Cardiac muscle cell (in vitro differentiated cells and primary cell): ENCODE data around the gene AIG1. TPM values are rescaled to one million over a fixed set of nuclear protein-coding genes. Genes with fewer than 3 reads are reported as not detected.
A peak's percentile ranks its signal among the peaks of the same experiment; 100 is the strongest.

ENCODE experiments used
- DNase-seq, 2 donors: peaks; one replicate each; pipeline versions ENCODE4 v3.0.0 to v3.0.0-alpha.2; 2010 to 2017; ENCODE audit warnings: low read depth in 1 of 2, low spot score in 1 of 2
- H3K27ac ChIP-seq: fragments of 200-600 bp; sonication (generic); 2 replicates; pipeline ENCODE4 v1.5.1; 2016
- H3K27me3 ChIP-seq: fragments of 200-600 bp; sonication (generic); 2 replicates; pipeline ENCODE4 v1.6.0; 2016; ENCODE audit warnings: control low read depth
- H3K36me3 ChIP-seq: fragments of 200-600 bp; sonication (generic); 2 replicates; pipeline ENCODE4 v1.5.1; 2016; ENCODE audit warnings: control low read depth
- H3K4me1 ChIP-seq: fragments of 200-600 bp; sonication (generic); 2 replicates; pipeline ENCODE4 v1.8.1; 2017; ENCODE audit warnings: low read depth, mild to moderate bottlenecking, mixed run types
- H3K4me3 ChIP-seq: fragments of 200-600 bp; sonication (generic); 2 replicates; pipeline ENCODE4 v1.5.1; 2016; ENCODE audit warnings: mild to moderate bottlenecking
- H3K9me3 ChIP-seq: fragments of 200-600 bp; sonication (generic); 2 replicates; pipeline ENCODE4 v1.5.1; 2017; ENCODE audit warnings: low read depth, mild to moderate bottlenecking, control low read depth
- CTCF ChIP-seq: IDR thresholded peaks from 2 replicates; pipeline ENCODE4 v1.5.1; 2012; ENCODE audit warnings: low read depth, mild to moderate bottlenecking, low read length
- polyA plus RNA-seq: library from polyadenylated mRNA; unstranded; fragments of >200 nt; fragmentation: Nextera tagmentation; extraction: Ambion mirVana; gene quantifications from 2 replicates; pipeline ENCODE4 v1.2.1, GENCODE V29; 2016
- total RNA-seq: library from RNA; depleted of rRNA; stranded (reverse); fragments of >200 nt; gene quantifications from 2 replicates; pipeline ENCODE4 v1.2.3, GENCODE V29; 2016

Gene AIG1
- total and polyA plus RNA-seq, 2 experiments from 2014 or later, result 35.9 to 55.4 TPM

GRCh38 chr6:143107911-143108761 is 47.4 kb downstream of the AIG1 start:
- Histone ChIP-seq H3K4me3 (no peak overlapping the region), H3K27ac (no peak overlapping the region), H3K27me3 (no peaks in the 10 kb centered on the region), H3K9me3 (no peaks in the 10 kb centered on the region), H3K36me3 (no peaks in the 10 kb centered on the region), H3K4me1 (no peaks in the 10 kb centered on the region)
- DNase-seq, result peak in 1 of 2 donors; percentile 32
- TF ChIP-seq CTCF, result no peak

- H3K27ac ChIP-seq, result no peak overlapping the region
- no peak overlapping the region for H3K4me3 ChIP-seq
- no peak for DNase-seq
- no peak for TF ChIP-seq CTCF
- no peaks in the 10 kb centered on the region for H3K36me3 ChIP-seq
- no peaks in the 10 kb centered on the region for H3K4me1 ChIP-seq
- H3K27me3 ChIP-seq, result no peaks in the 10 kb centered on the region
- H3K9me3 ChIP-seq, result no peaks in the 10 kb centered on the region
Measured at GRCh38 chr6:143109196-143109595, 48.5 kb downstream of the AIG1 start.

- H3K27ac ChIP-seq, result no peak overlapping the region
- no peak for TF ChIP-seq CTCF
- no peaks in the 10 kb centered on the region for H3K27me3 ChIP-seq
- H3K9me3 ChIP-seq, result no peaks in the 10 kb centered on the region
- no peaks in the 10 kb centered on the region for H3K4me1 ChIP-seq
- H3K36me3 ChIP-seq, result no peaks in the 10 kb centered on the region
- no peak overlapping the region for H3K4me3 ChIP-seq
- DNase-seq, result no peak
Measured at GRCh38 chr6:143110572-143110971, 49.9 kb downstream of the AIG1 start.

GRCh38 chr6:143110996-143111395 is 50.3 kb downstream of the AIG1 start:
- Histone ChIP-seq H3K9me3 (no peaks in the 10 kb centered on the region), H3K36me3 (no peaks in the 10 kb centered on the region), H3K4me3 (no peak overlapping the region), H3K27me3 (no peaks in the 10 kb centered on the region), H3K27ac (no peak overlapping the region), H3K4me1 (no peaks in the 10 kb centered on the region)
- no peak for DNase-seq
- TF ChIP-seq CTCF, result no peak

GRCh38 chr6:143111443-143111842 is 50.8 kb downstream of the AIG1 start:
- H3K36me3 ChIP-seq, result no peaks in the 10 kb centered on the region

More at GRCh38 chr6:143111443-143111842, 50.8 kb downstream of the AIG1 start:
- Histone ChIP-seq H3K4me3 (no peak overlapping the region), H3K27ac (no peak overlapping the region), H3K9me3 (no peaks in the 10 kb centered on the region), H3K27me3 (no peaks in the 10 kb centered on the region), H3K4me1 (no peaks in the 10 kb centered on the region)
- TF ChIP-seq CTCF, result no peak
- no peak for DNase-seq
